VCaP (cell line): ENCODE results near the gene GRID2.

Source experiments
- H3K27ac ChIP-seq: fragments of 450-650 bp; 2 replicates; pipeline ENCODE4 v1.5.1; 2017
- TF ChIP-seq, protein P1 (sequence below): fragments of 450-650 bp; conservative IDR thresholded peaks from 2 replicates; pipeline ENCODE4 v1.5.1; 2017; ENCODE audit warnings: mild to moderate bottlenecking, moderate library complexity

GRID2 gene

DNA sequence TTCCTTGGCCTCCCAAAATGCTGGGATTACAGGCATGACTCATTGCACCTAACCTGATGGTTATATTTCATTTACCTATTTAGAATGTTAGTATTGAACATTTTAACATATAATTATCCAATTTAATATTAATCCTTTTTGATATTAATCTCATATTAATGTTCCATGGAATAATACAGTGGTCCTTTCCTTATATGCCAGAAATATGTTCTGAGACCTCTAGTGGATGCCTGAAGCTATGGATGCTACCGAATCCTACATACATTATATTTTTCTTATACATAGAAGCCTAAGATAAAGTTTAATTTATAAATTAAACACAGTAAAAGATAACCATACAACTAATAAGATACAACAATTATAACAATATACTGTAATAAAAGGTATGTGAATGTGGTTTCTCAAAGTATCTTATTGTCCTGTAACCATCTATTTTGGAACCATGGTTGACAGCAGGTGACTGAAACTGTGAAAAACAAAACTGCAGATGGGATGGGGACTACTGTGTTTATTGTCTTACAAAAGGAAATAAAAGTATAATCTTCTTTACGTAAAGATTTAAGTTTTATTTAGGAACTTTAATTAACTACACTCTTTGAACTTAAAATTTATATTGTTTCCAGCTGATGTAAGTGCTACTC lies 431.4 kb downstream of the GRID2 start:
- TF ChIP-seq, protein P1, sequence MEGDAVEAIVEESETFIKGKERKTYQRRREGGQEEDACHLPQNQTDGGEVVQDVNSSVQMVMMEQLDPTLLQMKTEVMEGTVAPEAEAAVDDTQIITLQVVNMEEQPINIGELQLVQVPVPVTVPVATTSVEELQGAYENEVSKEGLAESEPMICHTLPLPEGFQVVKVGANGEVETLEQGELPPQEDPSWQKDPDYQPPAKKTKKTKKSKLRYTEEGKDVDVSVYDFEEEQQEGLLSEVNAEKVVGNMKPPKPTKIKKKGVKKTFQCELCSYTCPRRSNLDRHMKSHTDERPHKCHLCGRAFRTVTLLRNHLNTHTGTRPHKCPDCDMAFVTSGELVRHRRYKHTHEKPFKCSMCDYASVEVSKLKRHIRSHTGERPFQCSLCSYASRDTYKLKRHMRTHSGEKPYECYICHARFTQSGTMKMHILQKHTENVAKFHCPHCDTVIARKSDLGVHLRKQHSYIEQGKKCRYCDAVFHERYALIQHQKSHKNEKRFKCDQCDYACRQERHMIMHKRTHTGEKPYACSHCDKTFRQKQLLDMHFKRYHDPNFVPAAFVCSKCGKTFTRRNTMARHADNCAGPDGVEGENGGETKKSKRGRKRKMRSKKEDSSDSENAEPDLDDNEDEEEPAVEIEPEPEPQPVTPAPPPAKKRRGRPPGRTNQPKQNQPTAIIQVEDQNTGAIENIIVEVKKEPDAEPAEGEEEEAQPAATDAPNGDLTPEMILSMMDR, result peak; percentile 62
- no peak overlapping the region for H3K27ac ChIP-seq

DNA sequence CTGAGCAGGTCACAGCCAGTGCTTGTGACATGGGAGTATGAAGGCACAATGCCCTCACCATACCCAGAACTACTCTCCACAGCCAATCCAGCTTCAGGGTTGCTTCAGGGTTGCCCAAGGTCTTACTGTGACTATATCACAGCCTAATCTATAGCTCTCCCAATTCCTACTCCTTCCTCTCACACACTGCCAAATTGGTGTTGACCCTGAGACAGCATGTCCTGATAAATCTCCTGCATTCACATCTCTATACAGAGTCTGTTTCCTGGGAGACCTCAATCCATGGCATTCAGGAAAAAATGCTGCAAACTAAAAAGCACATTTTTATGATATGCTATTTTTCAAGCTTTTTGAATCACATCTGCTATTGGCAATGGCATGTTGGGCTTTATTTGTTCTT lies 456.7 kb downstream of the GRID2 start:
- TF ChIP-seq, protein P1, result no peak
- no peak overlapping the region for H3K27ac ChIP-seq

DNA sequence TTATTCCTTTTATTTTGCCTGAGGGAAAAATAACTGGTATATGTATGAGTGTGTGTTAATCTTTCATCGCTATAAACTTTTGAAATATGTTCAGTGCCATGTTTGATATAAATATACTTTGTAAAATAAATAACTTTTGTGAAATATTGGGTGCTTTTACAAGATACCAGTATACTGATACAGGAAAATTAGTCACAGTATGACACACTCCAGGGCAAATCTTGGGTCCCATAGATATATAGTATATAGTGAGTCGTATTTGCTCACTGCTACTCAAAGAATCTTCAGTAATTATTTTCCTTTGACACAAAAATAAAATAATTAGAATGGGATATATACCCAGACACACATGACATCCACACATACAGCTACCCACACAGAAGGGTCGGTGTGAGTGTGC lies 472.3 kb downstream of the GRID2 start:
- H3K27ac ChIP-seq, result no peak overlapping the region
- TF ChIP-seq, protein P1, result no peak

DNA sequence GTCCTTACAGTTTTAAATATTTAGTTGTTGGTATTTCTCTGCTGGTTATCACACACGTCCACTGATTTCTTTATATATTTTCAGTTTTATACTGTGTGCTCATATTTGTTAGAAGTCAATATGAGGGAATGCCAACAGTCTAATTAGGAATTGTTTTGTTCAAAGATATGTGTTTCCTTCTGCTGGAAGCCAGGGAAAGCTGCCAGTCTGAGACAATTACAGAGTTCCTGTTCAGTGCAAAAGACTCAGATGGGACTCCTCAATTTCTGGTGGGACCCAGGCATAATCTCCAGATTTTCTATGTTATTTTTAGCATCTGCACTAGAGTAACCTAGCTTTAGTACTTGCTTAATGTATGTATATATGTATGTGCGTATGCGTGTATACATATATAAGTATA lies 486.0 kb downstream of the GRID2 start:
- TF ChIP-seq, protein P1, result no peak
- H3K27ac ChIP-seq, result no peak overlapping the region; the same call in 1 of the 2 replicates

DNA sequence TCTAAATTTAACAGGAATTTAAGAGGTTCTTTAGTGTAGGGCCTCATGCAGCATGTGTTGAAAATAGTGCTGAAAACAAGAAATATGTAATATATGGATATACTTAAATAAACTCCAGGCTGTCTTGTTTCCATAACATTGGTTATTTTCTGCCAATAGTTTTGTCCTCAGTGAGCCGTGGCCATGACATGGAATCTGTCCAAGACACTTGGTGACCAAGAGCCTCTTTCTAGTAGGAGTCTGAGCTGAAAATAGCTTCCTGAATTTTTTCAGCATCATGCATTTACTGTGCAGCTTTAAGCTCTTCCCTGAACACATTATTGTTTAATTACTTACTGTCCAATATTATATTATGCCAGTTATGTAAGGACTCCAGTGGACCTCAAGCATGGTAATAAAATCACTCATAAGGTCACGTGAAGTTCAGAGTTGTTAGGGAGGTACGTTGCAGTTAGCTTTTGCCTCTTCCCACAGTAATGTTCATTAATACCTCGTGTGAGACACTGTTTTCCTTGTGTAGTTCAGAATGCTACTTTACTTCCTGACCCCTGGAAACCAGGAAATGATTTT lies 488.2 kb downstream of the GRID2 start:
- TF ChIP-seq, protein P1, result no peak
- peak overlapping the region; percentile 40 for H3K27ac ChIP-seq

DNA sequence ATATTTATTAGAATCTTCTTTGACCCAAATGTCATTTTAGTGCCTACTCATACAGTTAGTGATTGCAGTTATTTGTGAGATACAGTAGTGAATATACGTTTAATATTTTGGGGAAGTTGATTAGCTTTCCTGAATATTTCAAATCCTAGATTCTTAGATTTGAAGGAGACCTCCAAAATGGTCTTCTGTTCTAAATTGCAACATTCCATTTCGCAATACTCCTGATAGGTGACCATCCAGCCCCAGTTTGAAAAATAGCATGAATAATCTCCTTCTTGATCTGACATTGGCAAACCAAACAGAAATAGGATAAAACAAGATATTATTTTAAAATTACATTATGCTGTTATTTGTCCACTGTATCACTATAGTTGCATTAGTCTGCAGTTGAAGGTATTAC lies 505.6 kb downstream of the GRID2 start:
- H3K27ac ChIP-seq, result no peak overlapping the region
- TF ChIP-seq, protein P1, result no peak

DNA sequence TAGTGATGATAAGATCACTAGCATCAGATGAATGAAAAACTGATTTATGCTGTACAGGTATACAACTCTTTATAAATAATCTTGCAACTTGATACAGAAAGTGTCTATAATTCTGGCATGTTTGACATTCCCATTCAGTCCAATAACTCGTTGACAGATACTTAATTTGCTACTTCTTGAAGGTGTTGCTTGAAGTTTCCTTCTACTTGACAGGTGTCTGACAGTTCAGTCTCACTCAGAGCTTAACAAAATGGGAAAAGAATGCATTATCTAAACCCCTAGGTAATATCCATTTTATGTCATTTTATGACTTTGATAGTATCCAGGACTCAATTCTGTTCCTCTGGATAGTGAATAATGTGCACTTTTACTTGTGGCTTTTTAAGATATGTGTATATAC lies 508.9 kb downstream of the GRID2 start:
- no peak overlapping the region for H3K27ac ChIP-seq
- TF ChIP-seq, protein P1, result no peak
